A673 (cell line): ENCODE results near the gene AGT.

Experiments used
- EZH2 ChIP-seq: fragments of 200-600 bp; sonication (generic); IDR thresholded peaks from 2 replicates; pipeline ENCODE4 v1.6.1; 2017; ENCODE audit warnings: borderline replicate concordance, low read depth, mild to moderate bottlenecking, mixed read lengths, antibody characterized with exemption, low read length; ENCODE audit not compliant: poor library complexity, severe bottlenecking
- TF ChIP-seq, protein P1 (sequence below): fragments of 300-800, 200-600 bp; sonication (generic); conservative IDR thresholded peaks from 2 replicates; pipeline ENCODE4 v1.5.1; 2017; ENCODE audit warnings: low read depth, mild to moderate bottlenecking, antibody characterized with exemption, low read length, moderate library complexity, mixed read lengths

DNA sequence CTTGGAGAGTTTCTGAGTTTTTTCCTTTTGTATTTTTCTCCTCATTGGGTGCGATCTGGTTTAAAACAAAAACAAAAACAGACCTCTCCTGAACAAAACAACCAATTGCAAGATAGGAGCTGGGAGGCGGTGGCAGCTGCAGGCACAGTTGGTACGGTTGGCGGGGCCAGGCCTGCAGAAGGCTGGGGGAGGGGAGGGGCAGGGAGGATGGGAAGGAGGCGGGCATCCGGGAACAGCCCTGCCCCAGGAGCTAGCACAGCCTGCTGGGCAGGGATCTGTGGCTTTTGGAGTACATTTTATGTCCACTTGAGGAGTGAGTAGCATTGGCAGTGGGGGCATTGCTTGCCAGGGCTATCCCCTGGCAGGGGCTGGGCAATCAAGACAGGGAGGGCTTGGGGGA, 38.5 kb upstream of the AGT start:
- TF ChIP-seq, protein P1, sequence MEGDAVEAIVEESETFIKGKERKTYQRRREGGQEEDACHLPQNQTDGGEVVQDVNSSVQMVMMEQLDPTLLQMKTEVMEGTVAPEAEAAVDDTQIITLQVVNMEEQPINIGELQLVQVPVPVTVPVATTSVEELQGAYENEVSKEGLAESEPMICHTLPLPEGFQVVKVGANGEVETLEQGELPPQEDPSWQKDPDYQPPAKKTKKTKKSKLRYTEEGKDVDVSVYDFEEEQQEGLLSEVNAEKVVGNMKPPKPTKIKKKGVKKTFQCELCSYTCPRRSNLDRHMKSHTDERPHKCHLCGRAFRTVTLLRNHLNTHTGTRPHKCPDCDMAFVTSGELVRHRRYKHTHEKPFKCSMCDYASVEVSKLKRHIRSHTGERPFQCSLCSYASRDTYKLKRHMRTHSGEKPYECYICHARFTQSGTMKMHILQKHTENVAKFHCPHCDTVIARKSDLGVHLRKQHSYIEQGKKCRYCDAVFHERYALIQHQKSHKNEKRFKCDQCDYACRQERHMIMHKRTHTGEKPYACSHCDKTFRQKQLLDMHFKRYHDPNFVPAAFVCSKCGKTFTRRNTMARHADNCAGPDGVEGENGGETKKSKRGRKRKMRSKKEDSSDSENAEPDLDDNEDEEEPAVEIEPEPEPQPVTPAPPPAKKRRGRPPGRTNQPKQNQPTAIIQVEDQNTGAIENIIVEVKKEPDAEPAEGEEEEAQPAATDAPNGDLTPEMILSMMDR = no peak
- TF ChIP-seq EZH2 = no peak
